ENCODE data around the gene TNNT2.

DNA sequence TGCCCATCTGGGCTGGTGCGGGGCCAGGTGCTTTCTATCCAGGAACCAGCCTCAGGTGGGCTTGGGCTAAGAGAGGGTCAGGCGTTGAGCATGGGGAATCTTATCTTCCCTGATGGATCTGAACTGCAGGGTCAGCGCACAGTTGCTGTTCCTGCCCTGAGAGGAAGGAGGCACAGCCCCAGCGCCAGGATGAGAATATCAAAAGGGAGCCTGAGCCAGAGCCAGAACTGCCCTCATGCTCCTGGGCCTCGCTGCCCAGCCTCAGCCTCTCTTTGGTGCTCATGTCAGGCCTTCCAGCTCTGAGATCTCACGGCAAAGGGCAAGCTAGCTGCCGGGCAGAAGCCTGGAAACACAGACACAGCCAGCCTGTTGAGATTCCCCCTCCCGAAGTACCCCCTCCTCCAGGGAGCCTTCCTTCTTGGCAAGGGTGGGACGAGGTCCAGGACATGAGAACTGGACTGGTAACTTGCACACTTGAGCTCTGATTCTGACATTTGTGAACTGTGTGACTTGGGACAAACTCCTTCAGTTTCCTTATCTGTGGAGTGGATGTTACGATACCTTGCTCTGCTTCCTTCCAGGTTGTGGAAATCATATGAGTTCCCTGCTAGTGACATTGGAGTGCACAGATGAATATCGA is 22.9 kb upstream of the TNNT2 start:
- TF ChIP-seq, protein P1, sequence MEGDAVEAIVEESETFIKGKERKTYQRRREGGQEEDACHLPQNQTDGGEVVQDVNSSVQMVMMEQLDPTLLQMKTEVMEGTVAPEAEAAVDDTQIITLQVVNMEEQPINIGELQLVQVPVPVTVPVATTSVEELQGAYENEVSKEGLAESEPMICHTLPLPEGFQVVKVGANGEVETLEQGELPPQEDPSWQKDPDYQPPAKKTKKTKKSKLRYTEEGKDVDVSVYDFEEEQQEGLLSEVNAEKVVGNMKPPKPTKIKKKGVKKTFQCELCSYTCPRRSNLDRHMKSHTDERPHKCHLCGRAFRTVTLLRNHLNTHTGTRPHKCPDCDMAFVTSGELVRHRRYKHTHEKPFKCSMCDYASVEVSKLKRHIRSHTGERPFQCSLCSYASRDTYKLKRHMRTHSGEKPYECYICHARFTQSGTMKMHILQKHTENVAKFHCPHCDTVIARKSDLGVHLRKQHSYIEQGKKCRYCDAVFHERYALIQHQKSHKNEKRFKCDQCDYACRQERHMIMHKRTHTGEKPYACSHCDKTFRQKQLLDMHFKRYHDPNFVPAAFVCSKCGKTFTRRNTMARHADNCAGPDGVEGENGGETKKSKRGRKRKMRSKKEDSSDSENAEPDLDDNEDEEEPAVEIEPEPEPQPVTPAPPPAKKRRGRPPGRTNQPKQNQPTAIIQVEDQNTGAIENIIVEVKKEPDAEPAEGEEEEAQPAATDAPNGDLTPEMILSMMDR (conservative IDR thresholded peaks at IDR 0.05), result no peak
- TF ChIP-seq EZH2 (IDR thresholded peaks at IDR 0.05; ENCODE audit: low read depth), result no peak

Measured in PC-9 (cell line).